HepG2 (cell line): ENCODE data around the gene DCUN1D4. TPM values are rescaled to one million over a fixed set of nuclear protein-coding genes. Genes with fewer than 3 reads are reported as not detected.

Source experiments
- ATAC-seq: fragments of 200-7000 bp; cut with Tn5 transposase; 3 replicates; pipeline ENCODE4 v1.9.1; 2020; ENCODE audit warnings: mild to moderate bottlenecking, moderate library complexity
- BruUV-seq: library from RNA; stranded (reverse); fragments of 400-500 nt; replicated peaks from 2 replicates; lab custom pipeline; 2021; lab: Mats Ljungman, UMichigan
- CTCF ChIA-PET: fragments of 300-600 bp; formaldehyde crosslinking; extraction: SDS; loops from one replicate; lab custom pipeline; 2021; ENCODE audit warnings: low total read pairs, inconsistent platforms, low intra/inter-chr PET ratio; lab: Yijun Ruan, JAX
- POLR2A ChIA-PET: fragments of 350-600 bp; sonication (Branson Sonifier 250); formaldehyde crosslinking; loops from one replicate; lab custom pipeline; 2020; ENCODE audit warnings: antibody characterized with exemption, inconsistent platforms; lab: Yijun Ruan, JAX
- DNase-seq: peaks from one replicate; pipeline ENCODE4 v3.0.0-alpha.2; 2015; ENCODE audit warnings: low spot score
- FAIRE-seq: peaks from 3 replicates; lab custom pipeline; 2011; peaks lifted over from hg19 to GRCh38; lab: Jason Lieb, UNC
- H2AFZ ChIP-seq: one replicate; pipeline ENCODE4 v1.6.1; 2011; ENCODE audit warnings: low read length, inconsistent platforms
- H3K27ac ChIP-seq: fragments of 300-600 bp; 3 replicates; pipeline ENCODE4 v1.8.0; 2011; ENCODE audit warnings: mixed run types, mild to moderate bottlenecking, mixed read lengths, low read length, inconsistent platforms; ENCODE audit not compliant: insufficient read depth; ENCODE audit errors: extremely low read length
- H3K27me3 ChIP-seq, 2 experiments: fragments of 200-600 bp in 1 of 2; 2 replicates in 1 of 2; 3 replicates in 1 of 2; pipeline versions ENCODE4 v1.6.0 to v1.8.0; 2011; ENCODE audit warnings: low read length in 2 of 2, mild to moderate bottlenecking in 2 of 2, moderate library complexity in 2 of 2, inconsistent platforms in 1 of 2; ENCODE audit not compliant: insufficient read depth in 2 of 2, control insufficient read depth in 1 of 2
- H3K36me3 ChIP-seq, 2 experiments: fragments of 200-600 bp in 1 of 2; replicated peaks in 1 of 2; 2 replicates in 1 of 2; 3 replicates in 1 of 2; pipeline versions ENCODE4 v1.5.1 to v1.8.0; 2011; ENCODE audit warnings: low read length in 2 of 2, inconsistent platforms in 1 of 2; ENCODE audit not compliant: insufficient read depth in 2 of 2, control insufficient read depth in 1 of 2
- H3K4me1 ChIP-seq: 2 replicates; pipeline ENCODE4 v1.5.1; 2012; ENCODE audit warnings: low read length, inconsistent platforms; ENCODE audit not compliant: insufficient read depth
- H3K4me2 ChIP-seq: 2 replicates; pipeline ENCODE4 v1.6.0; 2011; ENCODE audit warnings: low read depth, low read length, inconsistent platforms
- H3K4me3 ChIP-seq, 3 experiments: fragments of 200-600 bp in 1 of 3; sonication (generic), shearing (Covaris generic) in 1 of 3; replicated peaks in 1 of 3; 2 replicates each; pipeline ENCODE4 v1.5.1; 2011 to 2016; ENCODE audit warnings: low read length in 3 of 3, inconsistent platforms in 2 of 3, low read depth in 2 of 3, mild to moderate bottlenecking in 2 of 3, control low read depth in 1 of 3, mixed read lengths in 1 of 3; ENCODE audit not compliant: insufficient read depth in 1 of 3
- H3K79me2 ChIP-seq: one replicate; pipeline ENCODE4 v1.6.1; 2011; ENCODE audit warnings: low read length, inconsistent platforms; ENCODE audit not compliant: insufficient read depth
- H3K9ac ChIP-seq: 2 replicates; pipeline ENCODE4 v1.6.0; 2011; ENCODE audit warnings: mild to moderate bottlenecking, low read depth, low read length, inconsistent platforms; ENCODE audit not compliant: insufficient read depth
- H3K9me3 ChIP-seq: 2 replicates; pipeline ENCODE4 v1.5.1; 2012; ENCODE audit warnings: mild to moderate bottlenecking, low read length
- H4K20me1 ChIP-seq: 2 replicates; pipeline ENCODE4 v1.6.0; 2011; ENCODE audit warnings: inconsistent platforms, mild to moderate bottlenecking, low read length, moderate library complexity; ENCODE audit not compliant: insufficient read depth
- BCL6 ChIP-seq: IDR thresholded peaks from 2 replicates; pipeline ENCODE4 v1.6.1; 2016; ENCODE audit warnings: missing genetic modification reagents, missing compliant biosample characterization
- ELF1 ChIP-seq: sonication (generic); formaldehyde crosslinking; IDR thresholded peaks from 2 replicates; pipeline ENCODE4 v1.4.0; 2020; ENCODE audit warnings: missing genetic modification reagents
- ERF ChIP-seq: IDR thresholded peaks from 2 replicates; pipeline ENCODE4 v1.6.1; 2018; ENCODE audit warnings: missing biosample characterization, missing genetic modification reagents
- FOXJ3 ChIP-seq: sonication (generic); formaldehyde crosslinking; IDR thresholded peaks from 2 replicates; pipeline ENCODE4 v1.4.0; 2020; ENCODE audit warnings: missing genetic modification reagents, mild to moderate bottlenecking, borderline replicate concordance
- HBP1 ChIP-seq: IDR thresholded peaks from 2 replicates; pipeline ENCODE4 v1.6.1; 2016; ENCODE audit warnings: low read depth, control low read depth
- MAX ChIP-seq: IDR thresholded peaks from 2 replicates; pipeline ENCODE4 v1.6.1; 2012; ENCODE audit warnings: inconsistent platforms
- PBX3 ChIP-seq: sonication (generic); formaldehyde crosslinking; IDR thresholded peaks from 2 replicates; pipeline ENCODE4 v1.8.1; 2023; ENCODE audit warnings: missing genetic modification reagents, inconsistent platforms, borderline replicate concordance
- RFX1 ChIP-seq: fragments of 450-650 bp; IDR thresholded peaks from 2 replicates; pipeline ENCODE4 v1.6.1; 2017
- TP53 ChIP-seq: sonication (generic); formaldehyde crosslinking; conservative IDR thresholded peaks from 2 replicates; pipeline ENCODE4 v1.4.0; 2020; ENCODE audit warnings: missing genetic modification reagents
- ZMAT5 ChIP-seq: sonication (generic); formaldehyde crosslinking; IDR thresholded peaks from 2 replicates; pipeline ENCODE4 v1.5.0; 2020; ENCODE audit warnings: mild to moderate bottlenecking, low read depth, missing genetic modification reagents, borderline replicate concordance
- ZNF280D ChIP-seq: sonication (generic); formaldehyde crosslinking; IDR thresholded peaks from 2 replicates; pipeline ENCODE4 v1.5.1; 2020; ENCODE audit warnings: mild to moderate bottlenecking, missing genetic modification reagents
- ZNF414 ChIP-seq: sonication (generic); formaldehyde crosslinking; IDR thresholded peaks from 2 replicates; pipeline ENCODE4 v1.5.0; 2020; ENCODE audit warnings: missing genetic modification reagents
- ZNF674 ChIP-seq: sonication (generic); formaldehyde crosslinking; IDR thresholded peaks from 2 replicates; pipeline ENCODE4 v1.5.0; 2020; ENCODE audit warnings: low read depth, mild to moderate bottlenecking, missing genetic modification reagents
- WGBS: methylation state at CpG from one replicate; pipeline ENCODE4 v1.1.6; 2017; ENCODE audit warnings: low lambda C conversion rate; 5-methylcytosine and 5-hydroxymethylcytosine counted together
- in situ Hi-C: cut with HindIII; loops from 2 replicates; pipeline ENCODE4 v1.10.0; 2017; ENCODE audit warnings: low pct_unique_long_range_greater_than_20kb; ENCODE audit not compliant: extremely low pct_ligation_motif_present
- intact Hi-C: fragments of 100-400 bp; cut with micrococcal nuclease; formaldehyde crosslinking; loops from one replicate; pipeline ENCODE4 v1.10.0; 2022; ENCODE audit not compliant: unreplicated experiment
- polyA plus RNA-seq, 8 experiments: library from polyadenylated mRNA; depleted of rRNA in 3 of 8; stranded (reverse) in 7 of 8; unstranded in 1 of 8; fragments of >200 nt; fragmentation: Illumina TruSeq in 4 of 8; extraction: Trizol in 4 of 8; gene quantifications; 2 replicates each; pipeline versions ENCODE4 v1.2.1 to v1.2.3, GENCODE V29; 2011 to 2016; ENCODE audit warnings: low read depth in 4 of 8, missing spikeins in 1 of 8, mixed read lengths in 1 of 8; ENCODE audit not compliant: insufficient read depth in 1 of 8
- total RNA-seq, 5 experiments: library from RNA; depleted of rRNA; stranded (reverse); fragments of >200 nt; fragmentation: Illumina TruSeq; extraction: Trizol; gene quantifications; 2 replicates each; pipeline ENCODE4 v1.2.3, GENCODE V29; 2016; ENCODE audit warnings: low read depth in 1 of 5

The DCUN1D4 gene
- total and polyA plus RNA-seq, 2 of the 13 experiments (the other 11 are each of a cell fraction or from before 2014, with no cell fraction given) = 27.9 to 44.4 TPM

GRCh38 chr4:51895816-51896408, 53.0 kb downstream of the DCUN1D4 start (continued):
- TF ChIP-seq HBP1 (CRISPR knock-in tag) (no peak), ERF (CRISPR knock-in tag) (no peak), TP53 (CRISPR knock-in tag) (no peak), ELF1 (CRISPR knock-in tag) (no peak), BCL6 (no peak)

GRCh38 chr4:51901363-51901762, 58.4 kb downstream of the DCUN1D4 start:
- no peak for ATAC-seq
- no peak overlapping the region for H3K4me2 ChIP-seq
- TF ChIP-seq RFX1 = no peak
- no peak for TF ChIP-seq ZMAT5 (CRISPR knock-in tag)
- TF ChIP-seq MAX = no peak
- no peak for TF ChIP-seq PBX3
- TF ChIP-seq ZNF280D (CRISPR knock-in tag) = no peak
- TF ChIP-seq ZNF674 (CRISPR knock-in tag) = no peak
- TF ChIP-seq ZNF414 (CRISPR knock-in tag) = no peak
- TF ChIP-seq FOXJ3 = no peak
- H3K4me3 ChIP-seq = no peak overlapping the region
- H4K20me1 ChIP-seq = no peaks in the 10 kb centered on the region
- WGBS = 87% methylated on average over 5 of the region's 5 CpGs
- 0 out of 2 replicates have a peak, but pooled peaks cover 3% of the 10 kb centered on the region for H3K4me1 ChIP-seq
- H3K27ac ChIP-seq = no peak overlapping the region
- no TSS peak for BruUV-seq
- no peak for DNase-seq
- no peak overlapping the region for H3K9ac ChIP-seq
- H3K36me3 ChIP-seq = peaks cover 6 to 49% of the 10 kb centered on the region in 2 experiments
- H3K79me2 ChIP-seq = no peaks in the 10 kb centered on the region
- intact Hi-C loops (no loop called here), in situ Hi-C loops (no loop called here)
- POLR2A ChIA-PET = no interaction called here
- CTCF ChIA-PET = no interaction called here
- H2AFZ ChIP-seq = no peak overlapping the region
- H3K27me3 ChIP-seq = no peaks in the 10 kb centered on the region
- no peak for FAIRE-seq
- H3K9me3 ChIP-seq = no peaks in the 10 kb centered on the region
